ENCODE results near the gene FYN.

FYN gene

GRCh38 chr6:111664565-111665030 is 208.7 kb downstream of the FYN start (continued):
- TF ChIP-seq ZNF398 (tag by site-specific recombination; IDR thresholded peaks at IDR 0.05) (no peak), ZNF571 (tag by site-specific recombination; IDR thresholded peaks at IDR 0.05) (no peak), ZNF645 (tag by site-specific recombination; IDR thresholded peaks at IDR 0.05) (no peak), ZNF148 (tag by site-specific recombination; IDR thresholded peaks at IDR 0.05; ENCODE audit: borderline replicate concordance) (no peak), SCRT2 (tag by site-specific recombination; IDR thresholded peaks at IDR 0.05) (no peak)
- TF ChIP-seq, protein P1, sequence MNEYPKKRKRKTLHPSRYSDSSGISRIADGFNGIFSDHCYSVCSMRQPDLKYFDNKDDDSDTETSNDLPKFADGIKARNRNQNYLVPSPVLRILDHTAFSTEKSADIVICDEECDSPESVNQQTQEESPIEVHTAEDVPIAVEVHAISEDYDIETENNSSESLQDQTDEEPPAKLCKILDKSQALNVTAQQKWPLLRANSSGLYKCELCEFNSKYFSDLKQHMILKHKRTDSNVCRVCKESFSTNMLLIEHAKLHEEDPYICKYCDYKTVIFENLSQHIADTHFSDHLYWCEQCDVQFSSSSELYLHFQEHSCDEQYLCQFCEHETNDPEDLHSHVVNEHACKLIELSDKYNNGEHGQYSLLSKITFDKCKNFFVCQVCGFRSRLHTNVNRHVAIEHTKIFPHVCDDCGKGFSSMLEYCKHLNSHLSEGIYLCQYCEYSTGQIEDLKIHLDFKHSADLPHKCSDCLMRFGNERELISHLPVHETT (tag by site-specific recombination; IDR thresholded peaks at IDR 0.05), result no peak

DNA sequence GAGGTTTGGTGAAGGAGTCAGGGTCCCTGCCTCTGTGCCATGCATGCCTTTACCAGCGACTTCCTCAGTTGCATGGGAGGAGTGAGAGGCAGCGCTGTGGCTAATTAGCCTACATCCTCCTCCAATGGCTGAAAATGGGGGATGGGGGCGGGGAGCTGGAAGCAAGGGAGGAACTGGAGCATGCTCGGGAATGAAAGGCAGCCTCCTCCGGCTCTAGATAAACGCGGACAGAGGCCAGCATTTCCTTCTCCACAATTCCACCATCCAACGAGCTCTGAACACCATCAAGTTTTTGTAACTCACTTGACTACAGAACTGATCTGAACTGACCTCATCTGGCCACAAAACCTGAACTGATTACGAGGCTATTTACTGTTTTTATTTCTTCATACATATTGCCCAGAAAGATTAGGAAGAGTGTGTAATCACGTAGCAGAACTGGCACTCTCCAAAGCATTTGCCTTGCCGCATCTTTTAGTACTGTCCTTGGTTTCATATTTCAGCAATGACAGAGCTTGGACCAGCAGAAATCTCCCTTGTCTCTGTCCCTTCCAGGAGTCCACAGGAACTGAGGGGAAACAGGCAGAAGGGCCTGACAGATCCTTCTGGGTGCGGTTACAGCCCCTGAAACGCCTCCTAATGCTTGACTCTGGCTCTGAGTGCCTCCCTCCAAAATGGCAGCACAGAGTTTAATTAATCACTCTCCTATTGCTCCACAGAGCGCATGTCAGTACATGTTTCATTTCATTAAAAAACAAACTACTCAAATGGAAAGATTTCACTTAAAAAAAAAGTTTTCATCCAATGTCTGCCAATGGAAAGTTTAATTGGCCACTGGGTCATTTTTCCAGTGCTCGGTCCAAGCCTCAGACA is 209.3 kb downstream of the FYN start:
- Histone ChIP-seq H3K27ac (ENCODE audit: extremely low read depth, low read depth, low read length) (no peak overlapping the region), H3K4me1 (ENCODE audit: control insufficient read depth, insufficient read depth, low read length) (peaks cover 3% of the 10 kb centered on the region; the same call in 1 of the 2 replicates), H3K9me3 (ENCODE audit: control insufficient read depth, insufficient read depth, low read depth, low read length) (no peaks in the 10 kb centered on the region), H3K4me3 (ENCODE audit: low read depth, low read length) (no peak overlapping the region), H3K36me3 (ENCODE audit: control insufficient read depth in 2 of 2, insufficient read depth in 1 of 2, low read length in 2 of 2) (peaks cover 0 to 46% of the 10 kb centered on the region in 2 experiments; a peak in 2 of 3 replicates)
- CTCF ChIA-PET, result interaction anchor here (1.0 to 1.9 kb wide), 2 partner anchors 46 to 379 kb away, joined by 3 to 9 read pairs; no protein-coding TSS in a partner anchor
- POLR2A ChIA-PET, result interaction anchor here (1.3 kb wide), 1 partner anchor 405 kb away, joined by 3 read pairs; a partner anchor contains a TSS
- no peak for TF ChIP-seq ZNF114 (tag by site-specific recombination; IDR thresholded peaks at IDR 0.05)
- no peak for TF ChIP-seq ZFP3 (tag by site-specific recombination; IDR thresholded peaks at IDR 0.05; ENCODE audit: low read depth)
- TF ChIP-seq ZNF555 (tag by site-specific recombination; conservative IDR thresholded peaks at IDR 0.05), result no peak
- TF ChIP-seq, protein P2, sequence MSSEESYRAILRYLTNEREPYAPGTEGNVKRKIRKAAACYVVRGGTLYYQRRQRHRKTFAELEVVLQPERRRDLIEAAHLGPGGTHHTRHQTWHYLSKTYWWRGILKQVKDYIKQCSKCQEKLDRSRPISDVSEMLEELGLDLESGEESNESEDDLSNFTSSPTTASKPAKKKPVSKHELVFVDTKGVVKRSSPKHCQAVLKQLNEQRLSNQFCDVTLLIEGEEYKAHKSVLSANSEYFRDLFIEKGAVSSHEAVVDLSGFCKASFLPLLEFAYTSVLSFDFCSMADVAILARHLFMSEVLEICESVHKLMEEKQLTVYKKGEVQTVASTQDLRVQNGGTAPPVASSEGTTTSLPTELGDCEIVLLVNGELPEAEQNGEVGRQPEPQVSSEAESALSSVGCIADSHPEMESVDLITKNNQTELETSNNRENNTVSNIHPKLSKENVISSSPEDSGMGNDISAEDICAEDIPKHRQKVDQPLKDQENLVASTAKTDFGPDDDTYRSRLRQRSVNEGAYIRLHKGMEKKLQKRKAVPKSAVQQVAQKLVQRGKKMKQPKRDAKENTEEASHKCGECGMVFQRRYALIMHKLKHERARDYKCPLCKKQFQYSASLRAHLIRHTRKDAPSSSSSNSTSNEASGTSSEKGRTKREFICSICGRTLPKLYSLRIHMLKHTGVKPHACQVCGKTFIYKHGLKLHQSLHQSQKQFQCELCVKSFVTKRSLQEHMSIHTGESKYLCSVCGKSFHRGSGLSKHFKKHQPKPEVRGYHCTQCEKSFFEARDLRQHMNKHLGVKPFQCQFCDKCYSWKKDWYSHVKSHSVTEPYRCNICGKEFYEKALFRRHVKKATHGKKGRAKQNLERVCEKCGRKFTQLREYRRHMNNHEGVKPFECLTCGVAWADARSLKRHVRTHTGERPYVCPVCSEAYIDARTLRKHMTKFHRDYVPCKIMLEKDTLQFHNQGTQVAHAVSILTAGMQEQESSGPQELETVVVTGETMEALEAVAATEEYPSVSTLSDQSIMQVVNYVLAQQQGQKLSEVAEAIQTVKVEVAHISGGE (tag by site-specific recombination; conservative IDR thresholded peaks at IDR 0.05; ENCODE audit: low read depth), result no peak
- TF ChIP-seq ZBTB17 (tag by site-specific recombination; IDR thresholded peaks at IDR 0.05), result no peak
- no peak for TF ChIP-seq ZNF423 (tag by site-specific recombination; IDR thresholded peaks at IDR 0.05)
- TF ChIP-seq GLIS2 (tag by site-specific recombination; IDR thresholded peaks at IDR 0.05), result no peak
- no peak for TF ChIP-seq ZNF747 (tag by site-specific recombination; IDR thresholded peaks at IDR 0.05)
- TF ChIP-seq ZNF701 (tag by site-specific recombination; IDR thresholded peaks at IDR 0.05), result no peak
- TF ChIP-seq ZNF837 (tag by site-specific recombination; IDR thresholded peaks at IDR 0.05), result no peak
- TF ChIP-seq GLI4 (tag by site-specific recombination; IDR thresholded peaks at IDR 0.05), result no peak
- no peak for TF ChIP-seq HOXC10 (CRISPR knock-in tag; IDR thresholded peaks at IDR 0.05)
- no peak for TF ChIP-seq ZNF529 (tag by site-specific recombination; IDR thresholded peaks at IDR 0.05; ENCODE audit: insufficient replicate concordance)
- no peak for TF ChIP-seq ZNF76 (tag by site-specific recombination; IDR thresholded peaks at IDR 0.05; ENCODE audit: borderline replicate concordance, low read depth)
- TF ChIP-seq EGR2 (tag by site-specific recombination; IDR thresholded peaks at IDR 0.05; ENCODE audit: low read depth), result peak; percentile 55
- TF ChIP-seq, protein P3, sequence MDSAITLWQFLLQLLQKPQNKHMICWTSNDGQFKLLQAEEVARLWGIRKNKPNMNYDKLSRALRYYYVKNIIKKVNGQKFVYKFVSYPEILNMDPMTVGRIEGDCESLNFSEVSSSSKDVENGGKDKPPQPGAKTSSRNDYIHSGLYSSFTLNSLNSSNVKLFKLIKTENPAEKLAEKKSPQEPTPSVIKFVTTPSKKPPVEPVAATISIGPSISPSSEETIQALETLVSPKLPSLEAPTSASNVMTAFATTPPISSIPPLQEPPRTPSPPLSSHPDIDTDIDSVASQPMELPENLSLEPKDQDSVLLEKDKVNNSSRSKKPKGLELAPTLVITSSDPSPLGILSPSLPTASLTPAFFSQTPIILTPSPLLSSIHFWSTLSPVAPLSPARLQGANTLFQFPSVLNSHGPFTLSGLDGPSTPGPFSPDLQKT (IDR thresholded peaks at IDR 0.05; ENCODE audit: borderline replicate concordance, low read depth, low read length), result no peak
- TF ChIP-seq ZNF561 (tag by site-specific recombination; IDR thresholded peaks at IDR 0.05; ENCODE audit: borderline replicate concordance), result no peak
- no peak for TF ChIP-seq IKZF3 (tag by site-specific recombination; IDR thresholded peaks at IDR 0.05)

All from HEK293 (cell line).